GM21515 (cell line): ENCODE results near the gene MTA3.
A peak's percentile ranks its signal among the peaks of the same experiment; 100 is the strongest.

ENCODE experiments used
- ATAC-seq: cut with Tn5 transposase; IDR thresholded peaks from one replicate; pipeline ENCODE4 v1.9.1; 2021; ENCODE audit not compliant: unreplicated experiment

Gene MTA3

GRCh38 chr2:42659609-42660008, 91.2 kb downstream of the MTA3 start:
- no peak for ATAC-seq

GRCh38 chr2:42663106-42663780, 94.8 kb downstream of the MTA3 start:
- ATAC-seq = peak; percentile 92

- peak; percentile 31 for ATAC-seq
Observed at GRCh38 chr2:42663828-42664227, 95.4 kb downstream of the MTA3 start.

DNA sequence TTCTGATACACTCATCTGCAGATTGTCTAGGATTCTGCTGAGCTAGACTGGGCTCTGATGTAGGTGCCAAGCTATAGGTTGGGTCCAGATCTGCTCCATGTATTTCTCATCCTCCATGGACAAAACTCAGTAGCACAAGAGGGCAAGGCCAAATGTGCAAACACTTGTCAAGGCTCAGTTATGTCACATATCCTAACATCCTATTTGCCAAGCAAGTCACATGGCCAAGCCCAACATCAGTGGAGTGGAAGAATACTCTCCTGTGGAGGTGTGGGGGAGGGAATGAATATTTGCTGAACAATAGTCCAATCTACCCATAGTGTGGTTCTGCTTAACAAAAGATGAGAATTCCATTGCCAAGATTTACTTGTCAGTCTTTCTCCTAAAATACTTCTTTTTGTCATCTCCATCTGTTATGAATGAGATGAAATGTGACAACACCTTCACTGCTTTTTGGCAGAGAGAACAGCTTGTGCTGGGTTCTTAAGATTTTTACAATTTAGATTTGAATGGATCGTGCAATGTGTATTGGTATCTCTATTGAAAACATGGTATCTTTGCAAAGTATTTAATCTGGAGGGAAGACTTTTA, 105.7 kb downstream of the MTA3 start:
- ATAC-seq = no peak

GRCh38 chr2:42675815-42676214, 107.4 kb downstream of the MTA3 start:
- no peak for ATAC-seq

- ATAC-seq = no peak
Observed at GRCh38 chr2:42685303-42685702, 116.9 kb downstream of the MTA3 start.

GRCh38 chr2:42693013-42693615, 124.7 kb downstream of the MTA3 start:
- ATAC-seq = no peak

GRCh38 chr2:42693688-42694479, 125.5 kb downstream of the MTA3 start:
- no peak for ATAC-seq

GRCh38 chr2:42696987-42697386, 128.6 kb downstream of the MTA3 start:
- ATAC-seq = no peak

DNA sequence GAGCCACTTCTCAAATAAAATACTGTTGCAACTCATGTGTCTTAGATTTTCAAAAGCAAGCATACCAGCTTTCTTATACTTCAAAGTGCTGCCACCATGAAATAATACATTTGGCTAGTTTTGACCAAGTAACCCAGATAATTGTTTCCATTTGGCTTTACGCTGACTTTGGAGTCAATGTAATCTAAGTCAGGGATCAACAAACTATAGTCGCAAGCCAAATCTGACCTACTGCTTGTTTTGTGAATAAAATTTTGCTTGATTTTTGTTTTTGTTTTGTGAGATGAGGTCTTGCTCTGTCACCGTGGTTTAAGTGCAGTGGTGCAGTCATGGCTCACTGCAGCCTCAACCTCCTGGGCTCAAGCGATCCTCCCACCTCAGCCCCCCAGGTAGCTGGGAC, 130.5 kb downstream of the MTA3 start:
- ATAC-seq = no peak

DNA sequence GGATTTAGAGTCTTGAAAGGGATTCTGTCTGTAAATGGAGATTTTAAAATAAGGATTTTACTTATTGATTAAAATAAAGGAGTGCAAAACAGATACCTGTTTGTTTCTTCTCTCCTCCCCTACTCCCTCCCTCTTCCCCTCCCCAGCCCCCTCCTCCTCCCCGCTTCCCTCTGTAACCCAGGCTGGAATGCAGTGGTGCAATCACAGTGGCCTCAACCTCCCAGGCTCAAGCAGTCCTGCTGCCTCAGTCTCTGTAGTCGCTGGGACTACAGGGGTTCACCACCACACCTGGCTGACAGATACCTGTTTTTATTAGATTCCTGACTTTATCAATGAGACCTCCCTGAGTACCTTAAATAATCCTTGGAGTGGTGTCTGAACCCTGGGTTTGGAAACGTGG, 138.4 kb downstream of the MTA3 start:
- ATAC-seq = no peak

- ATAC-seq = no peak
Observed at GRCh38 chr2:42708179-42708578, 139.7 kb downstream of the MTA3 start.

- no peak for ATAC-seq
Observed at GRCh38 chr2:42711896-42712295, 143.5 kb downstream of the MTA3 start.

GRCh38 chr2:42712934-42713333, 144.5 kb downstream of the MTA3 start:
- no peak for ATAC-seq

DNA sequence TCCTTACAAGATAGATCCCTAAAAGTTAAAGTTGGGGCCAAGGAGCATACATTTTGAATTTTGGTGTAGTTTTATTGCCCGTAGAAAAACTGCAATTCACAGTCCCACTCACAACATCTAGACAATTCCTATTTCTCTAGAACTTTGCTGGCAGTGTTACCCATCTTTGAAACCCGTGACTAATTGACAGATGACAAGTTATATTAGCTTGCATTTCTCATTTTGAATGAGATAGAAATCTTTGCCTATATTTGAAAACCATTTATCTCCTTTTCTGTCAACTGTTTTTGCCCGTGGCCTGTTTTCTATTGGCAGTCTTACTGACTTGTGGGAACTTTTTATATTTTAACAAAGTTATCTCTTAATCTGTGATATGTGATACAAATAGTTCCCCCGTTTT, 145.5 kb downstream of the MTA3 start:
- no peak for ATAC-seq

GRCh38 chr2:42714686-42715085, 146.3 kb downstream of the MTA3 start:
- no peak for ATAC-seq

DNA sequence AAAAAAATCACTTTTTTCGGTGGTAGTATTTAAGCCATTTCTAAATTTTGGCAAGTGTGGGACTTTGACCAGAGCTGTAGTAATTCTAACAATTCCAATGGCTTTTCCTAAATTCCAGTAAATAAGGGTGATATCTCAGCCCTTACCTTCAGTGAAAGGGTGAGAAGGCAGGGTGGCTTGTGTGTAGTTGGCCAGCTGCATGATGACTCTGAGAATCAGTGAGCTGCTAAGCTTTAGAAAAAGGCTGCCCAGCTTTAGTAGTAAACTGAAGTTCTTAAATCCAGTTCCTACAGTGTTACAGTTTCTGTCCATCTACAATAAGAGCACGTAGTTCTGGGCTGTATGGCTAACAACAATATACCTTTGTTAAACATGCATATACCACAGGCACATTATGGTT, 153.5 kb downstream of the MTA3 start:
- ATAC-seq = peak; percentile 8

- ATAC-seq = peak; percentile 93
Observed at GRCh38 chr2:42722320-42723190, 154.1 kb downstream of the MTA3 start.

GRCh38 chr2:42723465-42723864, 155.0 kb downstream of the MTA3 start:
- no peak for ATAC-seq

DNA sequence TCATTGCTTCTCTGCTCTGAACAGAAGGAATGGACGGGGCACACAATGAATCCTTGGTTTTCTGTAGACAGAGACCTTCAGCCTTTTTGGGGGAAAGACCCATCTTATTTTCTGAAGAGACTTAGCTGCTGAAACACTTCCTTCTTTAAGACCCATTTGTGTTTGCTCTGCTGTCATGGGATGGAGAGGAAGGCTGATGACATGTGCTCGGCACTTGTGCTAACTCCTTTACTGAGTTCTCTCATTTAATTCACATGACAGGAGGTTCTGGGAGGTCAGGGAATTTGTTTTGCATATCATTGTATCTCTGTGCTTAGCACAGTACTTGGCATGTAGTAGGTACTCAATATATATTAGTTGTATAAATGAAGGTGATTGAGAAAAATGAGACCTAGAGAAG, 156.5 kb downstream of the MTA3 start:
- no peak for ATAC-seq

GRCh38 chr2:42725657-42726056, 157.2 kb downstream of the MTA3 start:
- no peak for ATAC-seq
